ENCODE results near the gene MAP3K5. TPM values are rescaled to one million over a fixed set of nuclear protein-coding genes. Genes with fewer than 3 reads are reported as not detected.

MAP3K5 gene
- total RNA-seq, 4 donors from 2014 or later, result 18.7 to 24.1 (median 20.7) TPM

DNA sequence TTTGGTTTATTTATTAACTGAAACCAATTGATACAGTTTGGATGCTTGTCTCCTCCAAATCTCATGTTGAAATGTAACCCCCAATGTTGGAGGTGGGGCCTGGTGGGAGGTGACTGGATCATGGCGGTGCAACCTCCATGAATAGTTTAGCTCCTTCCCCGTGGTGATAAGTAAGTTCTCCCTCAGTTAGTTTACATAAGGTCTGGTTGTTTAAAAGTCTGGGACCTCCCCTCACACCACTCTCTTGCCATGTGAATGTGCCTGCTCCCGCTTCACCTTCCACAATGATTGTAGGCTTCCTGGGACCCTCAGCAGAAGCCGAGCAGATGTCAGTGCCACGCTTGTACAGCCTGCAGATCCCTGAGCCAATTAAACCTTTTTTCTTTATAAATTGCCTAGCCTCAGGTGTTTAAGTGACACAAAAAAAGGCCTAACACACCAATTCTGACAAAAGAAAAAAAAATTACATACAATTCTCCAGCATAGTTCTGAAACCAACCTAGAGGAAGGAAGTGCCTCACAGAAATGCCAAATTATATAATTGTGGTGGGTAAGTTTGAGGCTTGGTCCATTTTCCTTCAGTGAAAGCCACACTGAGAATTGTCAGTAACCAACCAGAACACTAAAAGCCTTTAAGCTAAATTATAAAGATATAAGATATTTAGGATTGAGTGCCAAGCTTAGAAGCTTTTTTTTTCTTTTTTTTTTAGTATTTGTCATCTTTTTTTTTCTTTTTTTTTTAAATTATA, 257.1 kb downstream of the MAP3K5 start:
- no peaks in the 10 kb centered on the region for H3K4me1 ChIP-seq
- TF ChIP-seq POLR2A (IDR thresholded peaks at IDR 0.05; ENCODE audit: low read depth) (no peak), POLR2AphosphoS5 (IDR thresholded peaks at IDR 0.05) (no peak), EP300 (IDR thresholded peaks at IDR 0.05) (no peak)
- TF ChIP-seq, protein P1, sequence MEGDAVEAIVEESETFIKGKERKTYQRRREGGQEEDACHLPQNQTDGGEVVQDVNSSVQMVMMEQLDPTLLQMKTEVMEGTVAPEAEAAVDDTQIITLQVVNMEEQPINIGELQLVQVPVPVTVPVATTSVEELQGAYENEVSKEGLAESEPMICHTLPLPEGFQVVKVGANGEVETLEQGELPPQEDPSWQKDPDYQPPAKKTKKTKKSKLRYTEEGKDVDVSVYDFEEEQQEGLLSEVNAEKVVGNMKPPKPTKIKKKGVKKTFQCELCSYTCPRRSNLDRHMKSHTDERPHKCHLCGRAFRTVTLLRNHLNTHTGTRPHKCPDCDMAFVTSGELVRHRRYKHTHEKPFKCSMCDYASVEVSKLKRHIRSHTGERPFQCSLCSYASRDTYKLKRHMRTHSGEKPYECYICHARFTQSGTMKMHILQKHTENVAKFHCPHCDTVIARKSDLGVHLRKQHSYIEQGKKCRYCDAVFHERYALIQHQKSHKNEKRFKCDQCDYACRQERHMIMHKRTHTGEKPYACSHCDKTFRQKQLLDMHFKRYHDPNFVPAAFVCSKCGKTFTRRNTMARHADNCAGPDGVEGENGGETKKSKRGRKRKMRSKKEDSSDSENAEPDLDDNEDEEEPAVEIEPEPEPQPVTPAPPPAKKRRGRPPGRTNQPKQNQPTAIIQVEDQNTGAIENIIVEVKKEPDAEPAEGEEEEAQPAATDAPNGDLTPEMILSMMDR (IDR thresholded peaks at IDR 0.05), result no peak
- H3K36me3 ChIP-seq, result no peaks in the 10 kb centered on the region
- no peak for DNase-seq (ENCODE audit: extremely low spot score)
- 62% methylated on average over 5 of the region's 5 CpGs for WGBS
- no peaks in the 10 kb centered on the region for H3K27me3 ChIP-seq
- H3K27ac ChIP-seq (replicated peaks in 1 of 4), result no peak overlapping the region
- intact Hi-C loops (cut with DNase I), result no loop called here
- H3K4me3 ChIP-seq, result no peak overlapping the region
- H3K9me3 ChIP-seq, result no peaks in the 10 kb centered on the region

DNA sequence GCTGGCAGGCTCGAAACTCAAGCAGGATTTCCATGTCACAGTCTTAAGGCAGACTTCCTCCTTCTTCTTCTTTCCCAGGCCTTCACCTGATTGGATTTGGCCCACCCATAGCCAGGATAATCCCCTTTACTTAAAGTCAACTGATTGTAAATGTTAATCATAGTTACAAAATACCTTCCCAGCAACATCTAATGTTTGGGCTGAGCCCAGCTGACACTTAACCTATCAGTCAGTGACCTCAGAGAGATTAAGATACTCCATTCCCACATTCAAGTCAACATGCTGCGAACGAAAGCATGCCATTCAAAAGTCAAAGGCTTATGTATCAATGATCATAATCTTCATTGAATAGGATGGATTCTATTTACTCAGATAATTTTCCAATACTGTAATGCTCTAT, 258.0 kb downstream of the MAP3K5 start:
- H3K4me1 ChIP-seq, result no peaks in the 10 kb centered on the region
- H3K9me3 ChIP-seq, result no peaks in the 10 kb centered on the region
- no peak overlapping the region for H3K4me3 ChIP-seq
- no peaks in the 10 kb centered on the region for H3K36me3 ChIP-seq
- TF ChIP-seq EP300 (IDR thresholded peaks at IDR 0.05) (no peak), POLR2AphosphoS5 (IDR thresholded peaks at IDR 0.05) (no peak), POLR2A (IDR thresholded peaks at IDR 0.05; ENCODE audit: low read depth) (no peak)
- TF ChIP-seq, protein P1 (IDR thresholded peaks at IDR 0.05), result no peak
- DNase-seq (ENCODE audit: extremely low spot score), result no peak
- H3K27ac ChIP-seq (replicated peaks in 1 of 4), result no peak overlapping the region
- intact Hi-C loops (cut with DNase I), result no loop called here
- WGBS, result 84% methylated on average over 3 of the region's 3 CpGs
- no peaks in the 10 kb centered on the region for H3K27me3 ChIP-seq

DNA sequence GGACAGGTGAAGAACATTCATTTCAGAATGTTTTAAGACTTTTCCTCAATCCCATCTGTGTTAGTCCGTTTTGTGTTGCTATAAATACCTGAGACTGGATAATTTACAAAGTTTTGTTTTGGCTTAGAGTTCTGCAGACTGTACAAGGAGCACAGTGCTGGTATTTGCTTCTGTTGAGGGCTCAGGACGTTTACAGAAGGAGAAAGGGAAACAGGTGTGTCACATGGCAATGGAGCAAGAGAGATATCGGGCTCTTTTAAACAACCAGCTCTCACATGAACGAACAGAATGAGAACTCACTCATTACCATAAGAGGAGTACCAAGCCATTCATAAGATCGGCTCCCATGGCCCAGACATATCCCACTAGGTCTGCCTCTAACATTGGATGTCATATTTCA, 258.8 kb downstream of the MAP3K5 start:
- TF ChIP-seq EP300 (IDR thresholded peaks at IDR 0.05) (no peak), POLR2AphosphoS5 (IDR thresholded peaks at IDR 0.05) (no peak), POLR2A (IDR thresholded peaks at IDR 0.05; ENCODE audit: low read depth) (no peak)
- TF ChIP-seq, protein P1 (IDR thresholded peaks at IDR 0.05), result no peak
- Histone ChIP-seq H3K27me3 (no peaks in the 10 kb centered on the region), H3K27ac (replicated peaks in 1 of 4) (no peak overlapping the region), H3K36me3 (no peaks in the 10 kb centered on the region), H3K9me3 (no peaks in the 10 kb centered on the region), H3K4me1 (no peaks in the 10 kb centered on the region), H3K4me3 (no peak overlapping the region)
- intact Hi-C loops (cut with DNase I), result no loop called here
- DNase-seq (ENCODE audit: extremely low spot score), result no peak
- WGBS, result 59% methylated on average over 5 of the region's 5 CpGs

DNA sequence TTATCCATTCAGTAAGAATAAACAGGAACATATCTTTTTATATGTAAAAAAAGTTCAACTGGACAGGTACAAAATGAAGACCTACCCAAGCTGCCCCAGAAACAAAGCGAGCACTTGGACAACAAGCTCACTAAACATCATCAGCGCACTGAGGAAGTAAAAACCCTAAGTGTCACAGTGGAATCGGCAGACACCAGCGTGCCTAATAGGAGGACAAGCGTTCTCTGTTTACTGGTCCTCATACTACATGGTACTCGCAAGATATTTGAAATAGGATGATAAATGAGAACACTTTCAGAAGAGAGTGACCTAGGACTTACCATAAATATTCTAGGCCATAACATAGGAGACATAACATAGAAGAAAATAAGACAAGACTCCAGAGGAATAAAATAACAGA, 260.2 kb downstream of the MAP3K5 start:
- no peak overlapping the region for H3K27ac ChIP-seq (replicated peaks in 1 of 4)
- TF ChIP-seq, protein P1 (IDR thresholded peaks at IDR 0.05), result no peak
- TF ChIP-seq POLR2A (IDR thresholded peaks at IDR 0.05; ENCODE audit: low read depth) (no peak), EP300 (IDR thresholded peaks at IDR 0.05) (no peak), POLR2AphosphoS5 (IDR thresholded peaks at IDR 0.05) (no peak)
- H3K27me3 ChIP-seq, result no peaks in the 10 kb centered on the region
- WGBS, result 89% methylated on average over 6 of the region's 6 CpGs
- no peaks in the 10 kb centered on the region for H3K9me3 ChIP-seq
- H3K36me3 ChIP-seq, result no peaks in the 10 kb centered on the region
- peaks cover 0 to under 1% (median 0%) of the 10 kb centered on the region in 4 donors for H3K4me1 ChIP-seq
- intact Hi-C loops (cut with DNase I), result no loop called here
- no peak for DNase-seq (ENCODE audit: extremely low spot score)
- H3K4me3 ChIP-seq, result no peak overlapping the region

DNA sequence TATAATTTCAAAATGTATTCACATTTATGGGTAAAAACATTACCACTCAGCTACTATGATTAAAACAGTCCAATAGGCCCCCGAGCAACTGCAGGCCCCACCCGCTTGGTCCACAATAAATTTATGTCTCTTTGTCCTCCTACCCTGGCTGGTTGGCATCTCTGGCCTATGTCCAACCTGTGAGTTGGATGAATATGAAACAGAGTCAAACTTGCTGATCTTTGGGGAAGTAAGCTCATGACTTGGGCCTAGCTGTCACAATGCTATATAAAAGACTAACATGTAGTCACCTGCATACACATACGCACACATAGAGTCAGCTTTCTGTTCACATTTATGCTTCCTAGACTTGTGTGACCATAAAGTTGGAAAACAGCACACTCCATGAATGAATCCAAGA, 262.6 kb downstream of the MAP3K5 start:
- H3K27ac ChIP-seq (replicated peaks in 1 of 4), result no peak overlapping the region
- no peak for TF ChIP-seq EP300 (IDR thresholded peaks at IDR 0.05)
- TF ChIP-seq POLR2A (IDR thresholded peaks at IDR 0.05; ENCODE audit: low read depth), result no peak
- TF ChIP-seq, protein P1 (IDR thresholded peaks at IDR 0.05), result no peak
- no peak for TF ChIP-seq POLR2AphosphoS5 (IDR thresholded peaks at IDR 0.05)
- intact Hi-C loops (cut with DNase I), result no loop called here

More for the DNA sequence above, 262.6 kb downstream of the MAP3K5 start:
- no peak overlapping the region for H3K4me3 ChIP-seq
- H3K27me3 ChIP-seq, result no peaks in the 10 kb centered on the region
- peaks cover 0 to 13% (median 10%) of the 10 kb centered on the region in 4 donors for H3K4me1 ChIP-seq
- no peak for DNase-seq (ENCODE audit: extremely low spot score)
- H3K36me3 ChIP-seq, result no peaks in the 10 kb centered on the region
- H3K9me3 ChIP-seq, result no peaks in the 10 kb centered on the region
- WGBS, result 98% methylated on average over 3 of the region's 3 CpGs
